Stimulated activated CD4-positive, alpha-beta T cell treated with anti-CD3 and anti-CD28 coated beads, Interleukin-15, amount 100 ng/mL, for 24 hours (primary cell): Measurements from ENCODE around the gene MAPK1.
"Not testable (repeated sequence)": the region's sequence is repeated elsewhere in the genome, so short reads cannot be mapped to it uniquely, and the experiment has no call there.

Experiments
- DNase-seq: peaks from one replicate; pipeline ENCODE4 v3.0.0-alpha.2; 2020

MAPK1 gene

DNA sequence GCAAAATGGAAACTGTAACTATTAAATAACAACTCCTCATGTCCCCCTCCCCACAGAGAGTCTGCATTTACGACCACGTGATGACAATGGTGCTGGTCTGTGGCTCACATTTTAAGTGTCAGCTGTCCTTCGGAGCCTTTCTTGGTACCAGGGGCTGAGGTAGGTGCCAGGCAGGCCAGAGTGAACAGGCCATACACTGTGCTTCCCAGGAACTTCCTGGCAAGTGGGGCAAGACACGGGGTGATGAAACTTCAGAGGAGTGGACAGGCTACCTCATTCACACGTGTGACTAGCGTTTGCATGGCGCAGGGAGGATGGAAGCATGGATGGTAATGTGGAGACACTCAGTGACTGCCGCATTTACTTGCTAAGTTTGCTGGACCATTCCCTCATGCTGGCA lies 121.5 kb downstream of the MAPK1 start:
- no peak for DNase-seq

DNA sequence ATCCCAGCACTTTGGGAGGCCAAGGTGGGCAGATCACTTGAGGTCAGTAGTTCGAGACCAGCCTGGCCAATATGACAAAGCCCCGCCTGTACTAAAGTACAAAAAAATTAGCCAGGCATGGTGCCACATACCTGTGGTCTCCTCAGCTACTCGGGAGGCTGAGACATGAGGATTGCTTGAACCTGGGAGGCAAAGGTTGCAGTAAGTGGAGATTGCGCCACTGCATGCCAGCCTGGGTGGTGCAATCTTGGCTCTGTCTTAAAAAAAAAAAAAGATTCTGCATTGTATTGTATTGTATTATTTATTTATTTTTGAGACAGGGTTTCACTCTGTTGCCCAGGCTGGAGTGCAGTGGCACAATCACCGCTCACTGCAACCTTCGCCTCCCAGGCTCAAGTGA lies 122.5 kb downstream of the MAPK1 start:
- not testable (repeated sequence) for DNase-seq

DNA sequence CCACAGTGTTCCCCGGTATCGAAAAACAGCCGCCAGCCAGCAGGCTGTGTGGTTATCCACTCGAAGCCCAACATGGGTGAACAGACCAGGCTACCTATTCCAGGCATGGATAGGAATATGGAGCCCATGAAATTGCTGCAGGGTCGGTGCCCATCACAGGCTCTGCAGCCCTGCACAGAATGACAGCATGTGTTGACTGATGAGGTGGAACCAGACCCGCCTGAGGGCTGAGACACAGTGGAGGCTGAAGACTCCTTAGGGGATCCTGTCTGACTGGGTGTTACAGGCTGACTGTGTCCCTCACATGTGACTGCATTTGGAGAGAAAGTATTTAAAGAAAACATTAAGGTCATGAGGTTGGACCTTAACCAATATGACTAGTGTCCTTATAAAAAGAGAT lies 125.7 kb downstream of the MAPK1 start:
- DNase-seq = no peak

DNA sequence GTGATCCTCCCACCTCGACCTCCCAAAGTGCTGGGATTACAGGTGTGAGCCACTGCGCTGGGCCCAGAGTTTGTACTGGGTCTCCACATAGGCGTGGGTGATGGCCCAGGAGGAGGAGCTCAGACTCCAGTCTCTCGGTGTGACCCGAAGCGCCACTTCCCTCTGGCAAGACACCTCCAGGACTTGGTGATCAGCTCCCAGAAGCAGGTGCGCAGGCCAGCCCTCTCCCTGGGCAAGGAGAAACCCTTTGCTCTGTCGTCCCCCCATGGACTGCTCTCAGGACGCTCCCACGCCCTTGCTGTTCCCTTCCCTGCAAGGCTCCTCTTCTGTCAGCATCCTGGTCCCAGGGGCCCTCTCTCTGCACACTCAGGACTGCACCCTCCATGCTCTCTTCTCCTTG lies 126.4 kb downstream of the MAPK1 start:
- no peak for DNase-seq

DNA sequence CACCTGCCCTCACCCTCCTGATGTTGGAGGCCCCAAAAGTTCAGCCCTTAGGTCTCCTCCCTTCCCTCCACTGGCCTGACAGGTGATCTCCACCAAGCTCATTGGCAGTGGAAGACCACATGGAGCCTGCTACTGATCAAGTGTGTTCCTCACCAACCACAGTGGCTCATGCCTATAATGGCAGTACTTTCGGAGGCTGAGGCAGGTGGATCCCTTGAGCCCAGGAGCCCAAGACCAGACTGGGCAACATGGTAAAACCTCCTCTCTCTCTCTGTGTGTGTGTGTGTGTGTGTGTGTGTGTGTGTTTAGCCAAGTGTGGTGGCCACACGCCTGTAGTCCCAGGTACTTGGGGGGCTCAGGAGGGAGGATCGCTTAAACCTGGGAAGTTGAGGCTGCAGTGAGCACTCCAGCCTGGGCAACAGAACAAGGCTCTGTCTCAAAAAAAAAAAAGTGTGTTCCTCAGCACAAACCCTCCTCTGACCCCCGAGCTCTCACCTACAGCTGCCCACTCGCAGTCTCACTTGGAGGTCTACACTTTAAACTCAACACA lies 127.5 kb downstream of the MAPK1 start:
- no peak for DNase-seq

DNA sequence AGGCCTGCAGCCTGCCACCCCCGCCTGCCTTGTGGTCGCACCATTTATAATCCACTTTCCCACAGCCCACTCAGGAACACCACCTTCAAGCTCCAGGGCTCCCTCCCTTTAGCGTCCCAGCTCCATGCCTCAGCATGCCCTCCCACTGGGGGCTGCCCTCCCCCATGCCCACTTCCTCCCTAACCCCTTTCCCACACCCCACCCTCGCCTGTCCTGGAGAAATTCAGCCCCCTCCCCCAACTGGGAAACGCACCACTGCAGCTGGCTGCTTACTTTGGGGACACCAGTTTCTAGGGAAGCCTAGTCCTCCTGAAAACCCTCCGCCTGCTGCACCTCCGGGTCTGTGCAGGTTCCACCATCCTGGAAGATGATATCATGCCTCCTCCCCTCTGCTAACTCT lies 128.5 kb downstream of the MAPK1 start:
- no peak for DNase-seq

DNA sequence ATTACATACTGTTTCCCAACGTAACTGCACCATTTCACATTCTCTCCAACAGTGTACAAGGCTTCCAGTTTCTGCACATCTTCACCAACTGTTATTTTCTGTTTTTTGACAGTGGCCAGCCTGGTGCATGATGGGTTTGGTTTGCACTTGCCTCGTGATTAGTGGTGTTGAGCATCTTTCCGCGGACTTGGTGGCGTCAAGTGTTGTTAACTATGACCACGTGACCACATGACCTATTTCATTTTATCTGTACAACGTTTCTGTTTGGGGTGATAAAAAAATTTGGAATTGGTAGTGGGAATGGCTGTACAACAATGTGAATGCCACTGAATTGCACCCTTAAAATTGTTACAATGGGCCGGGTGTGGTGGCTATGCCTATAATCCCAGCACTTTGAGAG lies 129.4 kb downstream of the MAPK1 start:
- no peak for DNase-seq

DNA sequence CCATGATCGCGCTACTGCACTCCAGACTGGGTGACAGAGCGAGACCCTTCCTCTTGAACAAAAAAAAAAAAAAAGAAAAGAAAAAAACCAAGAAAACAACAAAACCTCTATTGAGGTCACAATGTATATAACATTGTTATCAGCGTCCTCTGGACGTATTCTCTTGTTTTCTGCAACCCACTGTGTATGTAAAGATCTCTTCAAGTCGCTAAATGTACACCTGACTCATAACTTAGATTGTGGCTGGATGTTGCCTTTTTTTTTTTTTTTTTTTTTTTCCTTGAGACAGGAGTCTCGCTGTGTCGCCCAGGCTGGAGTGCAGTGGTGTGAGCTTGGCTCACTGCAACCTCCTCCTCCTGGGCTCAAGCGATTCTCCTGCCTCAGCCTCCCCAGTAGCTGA lies 130.5 kb downstream of the MAPK1 start:
- no peak for DNase-seq

DNA sequence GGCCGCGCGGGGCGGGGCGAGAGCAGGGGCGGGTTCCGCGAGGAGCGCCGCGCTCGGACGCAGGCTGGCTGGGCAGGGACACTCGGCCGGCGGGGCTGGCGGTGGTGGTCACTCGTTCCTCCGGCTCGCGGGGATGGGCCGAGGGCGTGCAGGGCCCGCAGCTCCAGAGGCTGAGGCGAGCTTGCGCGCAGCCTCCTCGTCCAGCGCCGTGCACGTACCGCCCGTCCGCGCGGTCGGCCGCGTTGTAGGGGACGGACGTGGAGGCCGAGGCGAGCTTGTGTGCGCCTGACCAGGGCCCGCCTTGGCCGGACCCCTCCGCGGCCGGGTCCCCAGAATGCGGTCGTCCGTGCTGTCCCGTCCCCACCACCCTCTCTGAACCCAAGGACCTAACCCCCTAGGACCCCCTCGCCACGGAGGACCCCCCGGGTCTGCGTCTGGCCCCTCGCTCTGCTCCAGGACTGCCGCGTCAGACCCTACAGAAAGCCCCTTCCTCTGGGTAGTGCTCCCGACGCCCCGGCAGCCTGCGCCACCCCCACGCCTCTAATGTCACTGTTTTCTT lies 131.3 kb downstream of the MAPK1 start:
- no peak for DNase-seq

DNA sequence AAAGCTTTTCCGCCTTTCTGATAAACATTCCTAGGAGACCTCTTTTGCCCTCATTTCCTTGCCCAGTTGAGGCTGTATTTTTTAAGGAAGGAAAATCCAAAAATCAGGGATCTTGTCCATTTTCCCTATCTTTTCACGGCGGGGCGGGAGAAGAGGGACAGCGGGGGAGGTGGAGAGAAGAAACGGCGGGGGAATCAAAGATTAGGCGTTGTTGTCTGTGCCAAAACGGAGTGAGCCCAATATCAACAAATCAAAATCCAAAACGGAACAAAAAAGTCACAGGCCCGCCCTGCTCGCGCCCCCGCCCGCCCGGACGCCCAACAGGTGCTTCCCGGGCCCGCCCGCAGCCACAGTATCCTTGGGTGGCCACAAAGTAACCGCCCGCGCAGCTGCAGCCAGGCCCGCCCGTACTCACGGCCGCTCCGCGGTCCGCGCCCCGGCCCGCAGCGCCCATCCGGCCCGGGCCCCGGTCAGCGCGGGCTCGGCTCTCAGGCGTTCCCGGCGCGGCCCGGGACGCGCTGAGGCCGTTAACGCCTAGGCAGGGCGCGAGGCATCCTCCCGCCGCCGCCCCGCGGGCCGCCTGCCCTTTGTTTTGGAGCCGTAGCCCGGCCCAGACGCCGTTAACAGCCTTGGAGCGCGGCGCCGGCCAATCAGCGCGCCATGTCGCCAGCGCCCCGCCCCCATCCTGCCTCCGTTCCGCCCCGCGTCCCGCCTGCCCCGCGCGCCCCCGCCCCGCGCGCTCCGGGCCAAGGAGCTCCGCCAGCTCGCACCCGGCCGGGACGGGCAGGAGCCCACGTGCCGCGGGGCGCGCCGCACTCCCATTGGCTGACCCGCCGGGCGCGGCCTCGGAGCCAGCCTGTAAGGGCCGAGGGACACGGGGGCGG lies 132.0 kb downstream of the MAPK1 start, which contains the start of gene YPEL1:
Gene YPEL1, minus strand, starts transcription at position 595 of the 884 bp plus-strand sequence. CDS start 25,050 bp downstream, outside the sequence.
- peak; percentile 92 for DNase-seq

DNA sequence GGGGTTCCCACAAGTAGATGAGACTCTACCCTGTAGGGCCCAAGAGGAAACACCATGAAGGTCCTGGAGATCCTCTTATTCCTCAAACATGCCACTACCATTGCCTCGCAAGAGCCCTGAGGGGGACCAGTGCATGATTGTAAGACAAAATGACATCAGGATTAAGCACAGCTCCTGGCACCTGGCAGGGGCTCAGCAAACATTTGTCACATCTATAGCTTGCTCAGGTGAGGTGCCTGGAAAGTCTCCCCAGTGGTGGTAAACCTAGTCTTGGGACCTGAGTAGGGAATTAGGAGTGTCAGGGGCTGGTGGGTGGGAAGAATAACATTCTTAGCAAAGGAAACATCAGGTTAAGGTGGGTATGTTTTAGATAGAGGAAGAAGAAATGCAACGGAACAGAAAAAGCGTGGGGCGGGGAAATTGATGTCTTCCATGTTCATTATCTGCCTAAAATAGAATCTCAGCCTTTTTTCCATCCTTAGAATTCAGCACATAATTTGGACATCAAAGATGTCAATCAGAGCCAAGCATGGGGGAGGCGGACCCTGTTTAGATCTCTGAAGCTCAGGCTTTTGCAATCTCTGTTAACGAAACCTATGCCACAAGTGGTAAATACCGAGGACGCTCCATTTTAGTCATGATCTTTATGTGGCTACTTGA lies 132.8 kb downstream of the MAPK1 start:
- DNase-seq = no peak

DNA sequence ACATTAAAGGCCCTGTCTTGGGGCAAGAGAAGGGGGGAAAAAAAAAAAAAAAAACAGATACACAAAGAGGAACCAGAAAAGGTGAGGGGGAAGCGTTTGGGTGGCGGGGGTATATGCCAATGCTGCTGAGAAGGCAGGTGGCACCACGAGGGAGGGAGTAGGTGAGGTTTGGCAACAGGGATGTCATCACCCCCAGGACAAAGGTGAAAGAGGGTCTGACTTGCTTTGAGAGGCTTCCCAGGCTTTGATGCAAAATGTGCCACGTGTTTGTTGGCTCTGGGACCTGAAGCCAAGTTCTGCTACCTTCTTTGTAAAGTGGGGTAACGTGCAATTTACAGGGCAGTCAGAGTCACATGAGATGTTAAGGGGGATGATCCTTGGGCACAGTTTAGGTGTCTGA lies 135.9 kb downstream of the MAPK1 start:
- no peak for DNase-seq

DNA sequence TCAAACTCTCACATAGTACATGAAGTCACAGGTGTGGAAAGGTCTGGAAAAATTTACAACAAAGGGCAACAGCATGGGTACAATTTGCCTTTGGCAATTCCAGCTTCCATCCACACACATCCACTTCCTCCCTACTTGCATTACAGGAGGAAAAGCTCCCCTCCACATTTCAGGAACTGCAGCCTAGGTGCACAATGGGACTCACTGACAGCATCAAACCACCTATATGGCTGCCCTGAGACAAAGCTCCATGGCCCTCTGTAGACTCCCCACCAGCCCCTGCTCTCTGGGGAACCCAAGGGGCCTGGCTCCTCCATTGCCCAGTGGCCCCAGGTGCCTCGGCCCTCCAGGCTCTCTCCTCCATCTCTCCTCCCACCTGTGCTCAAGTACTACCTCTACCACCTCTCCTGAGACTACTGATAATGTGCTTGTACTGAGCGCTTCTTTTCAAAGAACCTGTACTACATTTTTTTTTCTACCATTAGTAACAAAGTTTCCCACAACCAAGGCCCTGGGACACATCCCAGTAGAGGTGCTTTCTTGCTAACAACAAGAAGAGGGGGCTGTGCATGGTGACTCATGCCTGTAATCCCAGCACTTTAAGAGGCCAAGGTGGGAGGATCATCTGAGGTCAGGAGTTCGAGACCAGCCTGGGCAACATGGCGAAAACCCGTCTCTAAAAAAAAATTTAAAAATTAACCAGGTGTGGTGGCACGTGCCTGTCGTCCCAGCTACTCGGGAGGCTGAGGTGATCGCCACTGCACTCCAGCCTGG lies 136.7 kb downstream of the MAPK1 start:
- DNase-seq = no peak

DNA sequence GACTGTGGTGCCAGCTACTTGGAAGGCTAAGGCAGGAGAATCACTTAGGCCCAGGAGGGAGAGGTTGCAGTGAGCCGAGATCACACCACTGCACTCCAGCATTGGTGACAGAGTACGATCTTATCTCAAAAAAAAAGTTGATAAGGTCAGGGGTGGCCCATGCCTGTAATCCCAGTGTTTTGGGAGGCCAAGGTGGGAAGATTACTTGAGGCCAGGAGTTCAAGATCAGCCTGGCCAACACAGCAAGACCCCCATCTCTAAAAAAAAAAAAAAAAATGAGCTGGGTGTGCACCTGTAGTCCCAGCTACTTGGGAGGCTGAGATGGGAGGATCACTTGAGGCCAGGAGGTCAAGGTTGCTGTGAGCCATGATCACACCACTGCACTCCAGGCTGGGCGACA lies 138.3 kb downstream of the MAPK1 start:
- not testable (repeated sequence) for DNase-seq

DNA sequence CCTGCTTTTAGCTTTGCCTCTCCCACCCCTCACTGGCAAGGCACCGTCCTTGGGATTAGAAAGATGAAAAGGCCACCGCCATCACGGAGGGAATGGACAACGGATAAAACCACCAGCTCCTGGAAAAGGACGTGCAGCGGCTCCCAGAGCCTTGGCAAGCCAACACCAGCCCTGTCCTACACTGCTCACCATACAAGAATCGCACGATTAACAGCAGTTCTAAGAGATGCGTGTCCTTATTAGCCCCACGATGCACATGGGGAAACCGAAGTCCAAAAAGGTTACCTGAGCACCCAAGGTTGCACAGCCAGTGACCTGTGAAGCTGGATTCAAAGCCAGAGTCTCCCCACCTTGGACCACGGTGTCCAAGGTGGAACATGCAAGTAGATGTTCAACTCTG lies 139.2 kb downstream of the MAPK1 start:
- DNase-seq = no peak

DNA sequence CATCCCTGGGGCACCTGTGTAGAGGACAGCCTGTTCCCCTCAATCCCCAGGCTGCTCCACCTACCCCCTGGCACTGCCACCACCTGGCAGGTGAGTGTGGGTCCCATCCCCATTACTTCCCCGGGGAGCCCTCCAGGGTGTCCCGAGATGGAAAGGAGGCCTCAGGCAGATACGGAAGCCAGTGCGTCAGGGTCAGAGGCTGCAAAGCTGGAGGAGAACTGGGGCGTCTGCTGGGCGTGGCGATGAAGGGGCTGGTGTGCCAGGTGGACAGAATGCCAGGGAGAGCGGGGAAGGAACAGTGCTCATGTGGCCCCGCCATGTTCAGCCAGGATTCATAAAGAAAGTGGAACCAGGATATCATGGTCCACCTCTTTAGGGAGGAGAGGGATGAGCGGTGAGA lies 139.7 kb downstream of the MAPK1 start:
- no peak for DNase-seq

DNA sequence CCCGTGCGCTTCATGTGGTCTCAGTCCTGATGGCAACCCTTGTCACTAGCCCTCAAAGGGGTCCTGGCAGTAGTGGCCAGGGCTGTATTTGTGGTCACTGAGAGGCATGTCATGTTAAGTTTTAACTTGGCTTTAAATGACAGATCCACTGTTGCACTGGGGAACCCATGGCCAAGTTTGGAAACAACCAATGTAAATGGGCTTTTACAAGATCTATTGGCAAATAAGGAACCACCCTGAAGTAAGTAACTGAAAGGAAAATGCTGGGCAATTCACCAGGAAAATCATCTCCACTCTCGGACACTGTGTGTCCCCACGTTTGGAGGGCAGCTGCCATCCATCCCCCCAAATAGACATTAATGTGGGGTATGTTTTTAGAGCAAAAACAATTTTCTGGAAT lies 140.3 kb downstream of the MAPK1 start:
- no peak for DNase-seq

DNA sequence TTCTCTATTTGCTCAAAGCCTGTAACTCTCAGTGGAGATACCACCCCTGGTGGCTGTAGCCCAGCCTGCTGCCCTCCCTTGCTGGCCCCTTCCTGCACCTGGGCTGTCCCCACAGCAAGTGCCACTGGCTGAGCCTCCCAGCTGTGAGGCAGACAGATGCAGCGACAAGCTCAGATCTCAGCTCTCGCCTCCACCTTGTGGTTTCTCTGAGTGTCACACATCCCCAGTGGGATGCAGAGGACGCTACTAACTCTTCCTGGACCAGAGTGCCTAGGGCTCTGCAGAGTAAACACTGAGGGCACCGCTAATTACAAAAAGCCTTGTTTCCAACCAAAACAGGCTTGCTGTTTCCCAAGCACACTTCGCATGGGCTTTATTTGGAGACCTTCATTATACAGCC lies 140.8 kb downstream of the MAPK1 start:
- DNase-seq = peak; percentile 46

DNA sequence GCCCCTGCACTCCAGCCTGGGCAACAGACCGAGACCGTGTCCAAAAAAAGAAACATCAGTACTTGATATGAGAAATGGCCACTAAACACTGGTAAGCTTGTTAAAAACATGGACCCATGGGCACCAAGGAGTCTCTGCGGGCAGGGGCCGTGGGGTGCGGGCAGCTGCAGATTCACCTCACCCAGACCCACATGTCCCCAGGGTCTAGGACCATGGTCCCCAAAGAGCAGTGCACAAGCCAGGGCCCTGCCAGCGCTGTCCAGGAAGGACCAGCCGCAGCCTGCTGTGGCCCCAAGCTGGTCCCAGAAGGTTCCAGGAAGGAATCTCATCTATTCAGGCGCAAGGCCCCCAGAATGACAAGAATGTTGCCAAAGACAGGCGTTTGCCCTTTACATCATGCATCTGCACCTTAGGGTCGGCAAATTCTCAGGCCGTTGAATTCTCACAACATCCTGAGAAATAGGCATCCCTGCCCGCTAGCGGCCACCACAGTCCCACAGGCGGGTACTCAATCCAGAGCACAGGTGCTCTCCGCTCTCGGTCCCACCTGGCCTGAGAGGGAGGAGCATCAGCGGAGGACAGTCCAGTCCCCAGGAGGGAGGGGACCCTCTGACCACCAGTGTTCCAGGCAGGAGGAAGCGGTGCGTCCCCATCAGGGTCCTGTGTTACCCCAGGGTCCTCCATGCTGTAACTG lies 141.3 kb downstream of the MAPK1 start:
- no peak for DNase-seq

DNA sequence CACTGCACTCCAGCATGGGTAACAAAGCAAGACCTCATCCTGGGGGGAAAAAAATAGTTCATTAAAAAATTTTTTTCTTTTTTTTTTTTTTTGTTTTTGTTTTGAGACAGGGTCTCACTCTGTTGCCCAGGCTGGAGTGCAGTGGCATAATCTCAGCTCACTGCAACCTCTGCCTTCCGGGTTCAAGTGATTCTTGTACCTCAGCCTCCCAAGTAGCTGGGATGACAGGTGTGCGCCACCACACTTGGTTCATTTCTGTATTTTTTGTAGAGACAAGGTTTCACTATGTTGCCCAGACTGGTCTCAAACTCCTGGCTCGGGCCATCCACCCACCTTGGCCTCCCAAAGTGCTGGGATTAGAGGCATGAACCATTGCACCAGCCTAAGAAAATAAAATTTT lies 142.9 kb downstream of the MAPK1 start:
- DNase-seq = not testable (repeated sequence)

DNA sequence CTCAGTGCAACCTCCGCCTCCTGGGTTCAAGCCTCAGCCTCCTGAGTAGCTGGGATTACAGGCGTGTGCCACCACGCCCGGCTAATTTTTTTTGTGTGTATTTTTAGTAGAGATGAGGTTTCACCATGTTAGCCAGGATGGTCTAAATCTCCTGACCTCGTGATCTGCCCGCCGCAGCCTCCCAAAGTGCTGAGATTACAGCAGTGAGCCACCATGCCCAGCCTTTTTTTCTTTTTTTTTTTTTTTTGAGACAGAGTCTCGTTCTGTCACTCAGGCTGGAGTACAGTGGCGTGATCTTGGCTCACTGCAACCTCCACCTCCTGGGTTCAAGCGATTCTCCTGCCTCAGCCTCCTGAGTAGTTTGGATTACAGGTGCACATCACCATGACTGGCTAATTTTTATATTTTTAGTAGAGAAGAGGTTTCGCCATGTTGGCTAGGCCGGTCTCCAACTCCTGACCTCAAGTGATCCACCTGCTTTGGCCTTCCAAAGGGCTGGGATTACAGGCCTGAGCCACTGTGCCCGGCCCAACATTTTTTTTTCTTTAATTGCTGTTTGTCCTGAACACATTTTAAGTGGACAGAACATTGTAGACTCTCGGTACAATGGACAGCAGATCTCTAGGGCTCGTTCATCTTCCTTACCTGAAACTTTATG lies 146.1 kb downstream of the MAPK1 start:
- DNase-seq = not testable (repeated sequence)
